Stimulated activated CD4-positive, alpha-beta T cell treated with anti-CD3 and anti-CD28 coated beads, Interleukin-1b, Interleukin-23, amount 100 ng/mL, for 4 hours (primary cell): Measurements from ENCODE around the gene PRR7.

Experiments used
- DNase-seq, 2 donors: peaks; one replicate each; pipeline ENCODE4 v3.0.0-alpha.2; 2020; ENCODE audit warnings: low read depth in 2 of 2

PRR7 gene

DNA sequence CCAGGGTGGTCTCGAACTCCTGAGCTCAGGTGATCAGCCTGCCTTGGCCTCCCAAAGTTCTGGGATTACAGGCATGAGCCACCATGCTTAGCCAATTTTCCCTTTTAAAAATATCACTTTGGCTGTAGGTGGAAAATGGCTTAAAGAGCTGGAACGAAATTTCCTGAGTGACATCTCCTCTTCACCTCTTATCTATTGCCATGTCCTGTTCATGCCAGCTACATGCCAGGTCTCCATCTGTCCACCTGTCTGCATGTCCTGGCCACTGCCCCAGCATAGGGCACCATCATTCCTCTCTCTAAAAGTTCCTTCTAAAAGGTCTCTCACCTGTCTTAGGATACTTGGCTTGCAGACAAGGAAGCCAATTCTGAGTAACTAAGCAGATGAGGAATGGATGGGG, 22.9 kb upstream of the PRR7 start:
- DNase-seq = no peak

DNA sequence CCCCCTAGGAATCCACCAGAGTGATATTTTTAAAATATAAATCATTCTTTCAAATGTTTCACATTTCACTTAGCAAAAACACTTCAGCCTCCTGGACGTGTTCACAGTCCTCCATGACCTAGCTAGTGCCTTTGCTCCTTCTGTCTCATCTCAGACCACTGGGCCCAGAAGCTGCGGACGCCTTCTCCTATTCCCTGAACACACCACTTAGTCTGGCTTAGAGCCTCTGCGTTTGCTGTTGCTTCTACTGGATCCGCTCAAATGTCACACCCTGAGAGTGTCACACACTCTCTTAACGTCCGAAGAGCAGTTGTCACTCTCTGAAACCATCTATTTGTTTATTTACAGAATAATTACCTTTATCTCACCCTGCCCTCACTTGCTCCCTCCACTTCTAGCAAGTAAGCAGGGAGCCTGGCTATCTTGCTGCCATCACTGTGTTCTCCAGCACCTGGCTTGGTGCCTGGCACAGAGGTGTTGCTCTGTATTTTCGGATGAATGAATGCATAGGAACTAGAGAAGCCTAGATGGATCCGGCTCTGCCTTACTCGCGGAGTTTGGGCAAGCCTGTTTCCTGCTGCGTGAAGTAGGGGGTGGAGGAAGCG, 21.3 kb upstream of the PRR7 start:
- DNase-seq = no peak

DNA sequence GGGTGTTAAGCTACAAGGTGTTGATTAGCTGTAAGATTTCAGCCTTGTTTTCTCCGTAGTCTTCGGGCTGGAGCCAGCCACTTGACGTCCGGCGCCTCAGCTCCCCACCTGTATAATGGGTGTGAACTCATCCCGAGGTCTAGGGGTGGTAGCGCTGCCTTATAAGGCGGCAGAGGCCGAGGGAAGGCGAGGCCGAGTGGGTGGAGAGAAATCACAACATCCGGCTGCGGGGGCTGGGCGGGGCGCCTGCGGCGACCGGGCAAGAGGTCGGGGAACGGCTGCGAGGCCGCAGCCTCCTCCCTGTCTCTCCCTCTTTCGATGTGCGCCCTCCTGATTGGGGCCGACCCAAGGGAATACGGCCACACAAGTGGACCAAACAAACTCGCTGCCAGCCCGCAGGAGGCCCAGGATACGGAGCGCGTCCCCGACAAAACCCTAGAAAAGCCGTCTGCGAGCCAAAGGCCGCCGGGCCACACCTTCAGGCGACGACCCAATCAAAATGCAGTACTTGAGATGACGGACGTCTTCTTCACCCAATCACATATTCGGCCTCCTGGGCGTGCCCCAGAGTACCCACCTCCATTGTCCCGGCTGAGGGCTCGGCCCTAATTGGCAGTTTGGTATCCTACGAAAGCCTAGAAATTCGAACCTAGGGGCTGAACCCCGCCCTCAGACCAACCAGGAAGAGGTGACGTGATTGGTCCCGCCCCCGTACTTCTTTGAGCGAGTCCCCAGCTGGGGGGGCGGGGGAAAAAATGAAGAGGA, 20.6 kb upstream of the PRR7 start:
- DNase-seq = peak; percentile 97 to 99

DNA sequence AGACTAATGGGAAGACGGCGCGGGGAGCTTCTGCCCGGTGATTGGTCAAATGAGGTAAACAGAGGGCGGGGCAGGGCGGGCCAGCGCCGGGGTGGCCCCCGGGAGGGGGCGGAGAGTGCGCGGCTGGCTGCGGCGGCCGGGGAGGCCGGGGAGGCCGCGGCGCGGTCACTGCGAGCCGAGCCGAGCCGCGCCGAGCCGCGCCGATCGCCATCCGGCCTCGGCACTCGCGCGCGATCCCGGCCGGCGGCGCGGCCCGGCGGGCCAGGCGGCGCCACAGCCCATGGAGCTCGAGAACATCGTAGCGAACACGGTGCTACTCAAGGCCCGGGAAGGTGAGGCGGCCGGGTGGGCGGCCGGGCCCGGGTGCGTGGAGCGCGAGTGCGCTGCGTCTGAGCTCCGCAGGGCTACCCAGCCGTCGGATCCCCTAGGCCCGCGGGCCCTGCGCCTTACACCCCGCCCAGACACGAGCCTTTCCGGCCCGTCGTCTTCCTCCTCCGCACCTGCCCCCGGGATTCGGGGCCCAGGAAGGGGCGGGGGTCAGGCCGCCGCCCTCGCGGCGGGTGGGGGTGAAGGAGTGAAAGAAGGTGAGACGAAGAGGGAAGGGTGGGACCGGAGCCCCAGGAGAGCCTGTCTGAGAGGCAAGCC, 19.9 kb upstream of the PRR7 start, which contains the start of gene GRK6:
GRK6 (plus strand) TSS at position 111 of the 645 bp plus-strand sequence; CDS start at position 281, 170 bp downstream.
- DNase-seq = peak; percentile 42 to 67

DNA sequence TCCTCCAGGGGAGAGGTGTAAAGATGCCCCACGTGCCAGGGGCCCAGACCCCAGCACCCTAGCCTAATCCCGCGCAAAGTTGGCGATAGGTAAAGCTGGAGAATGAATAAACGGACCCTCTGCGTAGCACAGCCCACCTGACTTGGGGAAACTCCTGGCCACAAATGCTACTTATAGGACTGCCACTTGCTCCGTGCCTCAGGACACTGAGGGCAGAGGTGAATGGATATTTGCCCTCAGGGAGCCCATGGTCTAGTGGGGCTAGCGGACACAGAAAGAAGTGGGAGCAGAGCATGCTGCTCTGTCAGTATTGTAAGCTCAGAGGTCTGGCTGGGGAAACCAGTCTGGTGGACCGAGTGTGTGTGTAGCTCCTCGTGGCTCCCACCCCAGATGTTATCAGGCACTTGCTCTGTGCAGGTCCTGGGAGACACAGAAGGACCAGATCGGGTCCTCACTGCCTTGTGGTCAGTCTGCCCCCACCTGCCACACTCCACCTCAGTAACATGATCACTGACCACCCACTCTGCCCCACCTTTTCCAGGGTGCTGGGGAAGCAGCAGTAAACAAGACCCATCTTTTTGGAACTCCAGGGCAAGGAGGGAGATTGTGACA, 19.3 kb upstream of the PRR7 start:
- DNase-seq = no peak

DNA sequence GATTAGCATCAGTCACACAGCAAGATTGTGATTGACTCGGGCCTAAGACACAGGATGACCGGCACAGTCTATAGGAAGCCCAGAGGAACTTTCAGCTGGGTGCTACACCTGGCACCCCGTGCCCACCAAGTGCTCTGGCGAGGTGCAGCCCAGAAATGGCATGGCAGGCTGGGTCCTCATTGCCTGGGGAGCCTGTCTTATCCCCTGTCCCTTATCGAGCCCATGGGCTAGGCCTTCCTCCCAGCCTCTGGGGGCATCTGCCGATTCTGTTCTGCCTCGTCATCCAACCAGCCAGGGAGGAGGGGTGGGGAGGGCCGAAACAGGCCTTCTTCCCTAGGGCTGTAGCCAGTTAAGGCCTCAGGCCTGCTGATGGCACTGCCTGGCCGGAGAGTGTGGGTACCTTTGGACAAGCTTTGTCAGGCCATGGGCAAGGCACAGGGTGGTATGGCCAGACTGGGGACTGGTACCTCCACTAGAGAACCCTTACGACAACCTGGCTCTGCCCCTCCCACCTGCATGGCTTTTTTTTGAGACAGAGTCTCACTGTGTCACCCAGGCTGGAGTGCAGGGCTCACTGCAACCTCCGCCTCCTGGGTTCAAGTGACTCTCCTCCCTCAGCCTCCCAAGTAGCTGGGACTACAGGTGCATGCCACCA, 18.6 kb upstream of the PRR7 start:
- DNase-seq = no peak

DNA sequence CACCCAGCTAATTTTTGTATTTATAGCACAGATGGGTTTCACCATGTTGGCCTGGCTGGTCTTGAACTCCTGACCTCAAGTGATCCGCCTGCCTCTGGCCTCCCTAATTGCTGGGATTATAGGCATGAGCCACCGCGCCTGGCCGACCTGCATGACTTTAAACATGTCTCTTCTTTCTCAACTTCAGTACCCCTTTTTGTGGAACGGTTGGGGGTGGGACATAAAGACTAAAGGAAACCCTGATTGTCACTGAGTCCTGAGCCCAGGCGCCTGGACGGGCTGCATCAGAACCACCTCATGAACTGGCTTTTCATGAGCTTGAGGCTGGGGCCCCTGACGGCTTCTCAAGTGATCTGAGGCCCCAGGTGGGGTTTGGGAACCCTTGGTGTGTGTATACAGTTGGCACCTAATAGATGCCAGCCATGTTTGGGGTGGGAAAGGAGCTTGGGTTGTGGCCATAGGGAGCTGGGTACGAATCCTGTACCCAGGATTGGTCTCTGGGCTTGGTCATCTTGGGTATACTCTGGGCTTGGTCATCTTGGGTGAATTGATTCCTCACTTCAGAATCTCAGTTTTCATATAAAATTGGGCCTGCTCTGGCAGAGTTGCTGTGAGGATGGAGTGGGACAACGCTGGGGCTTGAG, 17.9 kb upstream of the PRR7 start:
- no peak for DNase-seq

DNA sequence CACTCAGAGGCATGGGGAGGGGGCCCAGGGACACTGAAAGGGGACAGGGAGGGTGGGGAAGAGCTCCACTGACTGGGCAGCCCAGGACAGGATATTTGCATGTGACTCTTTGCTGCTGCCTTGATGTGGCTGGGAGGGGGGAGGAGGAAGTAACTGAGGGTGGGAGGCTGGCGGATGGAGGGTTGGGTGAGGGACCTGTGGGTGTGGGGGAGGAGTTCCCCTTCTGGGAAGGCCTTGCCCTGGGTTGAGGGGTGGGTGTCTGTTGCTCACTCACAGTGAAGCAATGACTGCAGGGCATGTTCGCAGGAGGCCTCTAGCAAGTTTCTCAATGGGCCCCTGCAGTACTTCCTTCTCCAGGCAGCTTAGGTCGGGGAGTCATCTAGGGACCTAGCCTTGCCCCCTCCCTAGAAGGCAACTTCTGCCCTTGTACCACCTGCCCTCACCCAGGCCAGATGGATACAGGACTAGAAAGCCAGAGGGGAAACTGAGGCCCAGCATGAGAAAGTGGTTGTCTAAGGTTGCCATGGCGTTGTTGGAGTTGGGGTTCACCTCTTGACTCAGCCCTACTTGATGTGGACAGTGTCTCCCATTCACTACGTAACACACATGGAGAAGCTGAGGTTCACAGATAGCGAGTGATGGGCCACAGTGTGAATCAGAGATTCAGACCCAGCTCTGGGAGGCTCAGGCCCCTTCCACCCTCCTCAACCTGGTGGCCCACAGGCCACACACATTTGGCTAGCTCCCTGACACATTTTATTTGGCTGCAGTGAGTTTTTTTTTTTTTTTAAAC, 17.2 kb upstream of the PRR7 start:
- peak; percentile 73 to 86 for DNase-seq

DNA sequence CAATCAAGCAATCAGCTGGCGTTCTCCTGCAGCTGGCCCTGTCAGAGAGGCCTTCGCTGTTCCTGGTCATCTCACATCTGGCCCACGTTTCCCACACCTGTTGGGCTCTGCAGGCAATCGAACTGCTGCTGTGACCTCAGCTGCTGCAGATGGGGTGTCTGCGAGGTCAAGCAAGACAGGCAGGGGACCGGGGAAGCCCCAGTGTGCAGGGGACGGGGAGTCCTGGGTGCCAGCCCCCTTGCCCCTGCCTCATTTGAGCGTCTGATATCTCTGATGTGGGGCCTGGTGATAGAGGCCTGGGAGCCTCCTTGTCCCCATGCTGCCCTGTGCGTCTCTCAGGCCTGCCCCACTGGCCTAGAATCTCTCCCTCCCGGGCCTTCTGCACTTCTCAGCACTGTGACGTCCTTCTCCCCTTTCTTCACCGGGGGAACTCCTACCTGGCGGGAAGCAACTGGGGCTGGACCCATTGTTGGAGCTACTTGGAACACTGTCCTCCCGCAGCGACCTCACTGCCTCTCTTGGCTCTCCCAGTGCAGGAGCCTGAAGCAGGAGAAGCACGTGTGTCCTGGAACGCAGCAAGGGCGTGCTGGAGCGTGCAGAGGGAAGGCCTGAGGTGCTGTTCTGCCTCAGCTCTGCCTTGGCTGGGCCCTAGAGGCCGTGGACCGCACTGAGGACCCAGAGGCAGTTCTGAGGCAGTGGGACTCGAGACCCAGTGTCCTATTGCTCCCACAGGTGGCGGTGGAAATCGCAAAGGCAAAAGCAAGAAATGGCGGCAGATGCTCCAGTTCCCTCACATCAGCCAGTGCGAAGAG, 16.3 kb upstream of the PRR7 start:
- DNase-seq = no peak

DNA sequence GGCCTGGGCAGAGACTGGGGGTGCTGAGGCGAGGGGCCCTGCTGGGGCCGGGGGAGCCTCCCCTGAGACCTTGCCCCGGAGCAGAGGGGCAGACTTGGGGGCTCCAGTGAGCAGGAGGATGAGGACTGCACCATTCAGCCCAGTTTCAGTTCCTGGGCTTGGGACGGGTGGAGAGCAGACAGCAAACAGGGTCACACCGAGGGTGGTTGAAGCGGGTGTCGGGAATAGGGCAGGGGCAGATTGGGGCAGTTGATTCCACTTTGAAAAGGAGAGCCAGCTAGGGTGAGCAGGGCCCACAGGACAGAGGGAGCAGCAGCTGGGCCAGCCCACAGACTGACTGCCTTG, 15.7 kb upstream of the PRR7 start:
- DNase-seq = no peak

DNA sequence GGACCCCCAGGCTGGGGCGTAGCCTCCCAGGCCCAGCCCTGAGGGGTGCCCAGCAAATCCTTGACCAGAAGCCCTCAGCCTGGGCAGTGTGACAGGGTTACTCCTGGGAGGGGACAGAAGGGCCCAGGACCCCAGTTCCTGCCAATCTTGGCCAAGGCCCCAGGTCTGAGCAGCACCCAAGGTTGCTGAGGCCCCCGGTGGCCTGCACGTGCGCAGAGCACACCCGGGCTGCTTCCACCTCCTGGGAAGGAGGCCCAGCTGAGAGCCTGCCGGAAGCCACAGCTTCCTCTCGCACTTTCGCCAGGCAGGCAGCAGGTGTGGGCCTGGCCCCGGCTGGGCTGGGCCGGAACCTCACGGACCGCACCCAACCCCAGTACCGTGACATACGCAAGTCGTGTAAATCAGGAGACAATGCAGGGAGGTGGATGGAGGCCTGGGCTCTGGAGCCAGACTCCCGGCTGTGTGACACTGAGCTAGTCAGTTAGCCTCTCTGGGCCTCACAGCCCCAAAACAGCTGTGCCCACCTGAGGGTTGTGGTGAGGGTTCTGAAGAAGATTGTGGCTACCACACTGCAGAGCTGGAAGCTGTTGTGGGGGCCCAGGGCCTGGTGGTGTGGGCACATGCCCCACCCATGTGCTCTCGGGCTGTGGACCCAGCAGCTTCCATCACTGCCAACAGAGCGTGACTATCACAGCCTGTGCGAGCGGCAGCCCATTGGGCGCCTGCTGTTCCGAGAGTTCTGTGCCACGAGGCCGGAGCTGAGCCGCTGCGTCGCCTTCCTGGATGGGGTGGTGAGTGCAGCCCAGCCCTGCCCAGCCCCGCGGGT, 15.1 kb upstream of the PRR7 start:
- peak in 1 of 2 donors; percentile 51 for DNase-seq

DNA sequence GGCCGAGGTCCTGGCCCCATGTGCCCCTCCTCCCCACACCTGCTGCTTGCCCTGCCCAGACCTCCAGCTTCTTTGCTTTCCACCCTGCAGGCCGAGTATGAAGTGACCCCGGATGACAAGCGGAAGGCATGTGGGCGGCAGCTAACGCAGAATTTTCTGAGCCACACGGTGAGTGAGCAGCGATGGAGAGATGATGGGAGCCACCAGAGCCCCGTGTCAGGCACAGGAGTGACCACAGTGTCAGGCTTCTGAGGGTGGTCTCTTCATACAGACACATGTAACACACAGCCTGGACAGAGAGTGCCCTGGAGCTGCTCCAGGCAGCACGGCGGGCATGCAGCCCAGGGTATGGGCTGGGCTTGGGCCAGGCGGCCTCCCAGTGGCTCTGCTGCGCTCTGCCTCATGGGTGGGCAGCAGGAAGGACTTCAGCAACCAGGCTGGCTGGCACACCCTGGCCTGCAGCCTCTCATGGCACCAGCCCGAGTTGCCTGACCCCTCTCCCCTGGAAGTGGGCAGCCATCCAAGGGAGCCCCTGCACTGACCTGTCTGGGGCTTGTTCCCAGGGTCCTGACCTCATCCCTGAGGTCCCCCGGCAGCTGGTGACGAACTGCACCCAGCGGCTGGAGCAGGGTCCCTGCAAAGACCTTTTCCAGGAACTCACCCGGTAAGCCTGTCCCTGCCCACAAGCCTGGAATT, 14.3 kb upstream of the PRR7 start:
- peak in 1 of 2 donors; percentile 42 for DNase-seq

DNA sequence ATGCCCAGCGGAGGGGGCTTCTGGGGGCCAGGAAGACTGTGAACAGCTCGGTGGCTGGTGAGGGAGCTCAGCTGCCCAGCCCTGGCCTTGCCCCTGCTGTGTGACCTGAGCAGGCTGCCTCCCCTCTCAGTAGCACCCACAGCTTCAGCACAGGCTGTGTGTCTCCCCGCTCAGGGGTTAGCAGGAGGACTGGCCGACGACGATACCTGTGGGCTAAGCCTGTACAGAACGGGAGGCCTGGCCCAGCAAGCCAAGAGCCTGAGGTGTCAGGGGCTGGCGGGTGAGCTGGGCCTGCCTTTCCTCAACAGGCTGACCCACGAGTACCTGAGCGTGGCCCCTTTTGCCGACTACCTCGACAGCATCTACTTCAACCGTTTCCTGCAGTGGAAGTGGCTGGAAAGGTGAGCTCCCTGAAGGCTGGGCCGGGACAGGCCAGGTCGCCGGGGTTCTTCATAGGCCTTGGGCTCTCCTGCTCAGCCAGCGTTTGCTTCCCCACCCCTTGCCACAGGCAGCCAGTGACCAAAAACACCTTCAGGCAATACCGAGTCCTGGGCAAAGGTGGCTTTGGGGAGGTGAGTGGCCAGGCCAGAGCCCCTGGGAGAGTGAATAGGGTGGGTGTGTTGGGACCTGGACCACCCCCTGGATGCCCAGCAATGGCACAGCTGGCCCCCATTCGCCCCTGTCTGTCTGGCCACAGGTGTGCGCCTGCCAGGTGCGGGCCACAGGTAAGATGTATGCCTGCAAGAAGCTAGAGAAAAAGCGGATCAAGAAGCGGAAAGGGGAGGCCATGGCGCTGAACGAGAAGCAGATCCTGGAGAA, 13.6 kb upstream of the PRR7 start:
- DNase-seq = no peak

DNA sequence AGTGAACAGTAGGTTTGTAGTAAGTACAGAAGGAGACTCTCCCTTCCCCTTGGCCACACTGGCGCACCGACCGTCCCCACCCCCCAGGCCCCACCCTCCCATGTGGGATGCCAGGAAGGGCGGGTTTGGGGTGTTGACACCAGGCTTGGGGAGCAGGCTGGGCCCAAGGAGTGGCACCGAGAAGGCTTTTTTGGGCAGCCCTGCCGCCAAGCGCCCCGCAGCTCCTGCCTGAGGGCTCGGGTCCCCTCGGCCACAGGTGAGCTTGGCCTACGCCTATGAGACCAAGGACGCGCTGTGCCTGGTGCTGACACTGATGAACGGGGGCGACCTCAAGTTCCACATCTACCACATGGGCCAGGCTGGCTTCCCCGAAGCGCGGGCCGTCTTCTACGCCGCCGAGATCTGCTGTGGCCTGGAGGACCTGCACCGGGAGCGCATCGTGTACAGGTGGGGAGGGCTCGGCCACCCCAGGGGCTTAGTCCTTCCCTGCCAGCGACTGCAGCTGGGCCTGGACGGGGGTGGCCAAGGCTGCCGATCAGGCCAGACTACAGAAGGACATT, 12.9 kb upstream of the PRR7 start:
- no peak for DNase-seq

DNA sequence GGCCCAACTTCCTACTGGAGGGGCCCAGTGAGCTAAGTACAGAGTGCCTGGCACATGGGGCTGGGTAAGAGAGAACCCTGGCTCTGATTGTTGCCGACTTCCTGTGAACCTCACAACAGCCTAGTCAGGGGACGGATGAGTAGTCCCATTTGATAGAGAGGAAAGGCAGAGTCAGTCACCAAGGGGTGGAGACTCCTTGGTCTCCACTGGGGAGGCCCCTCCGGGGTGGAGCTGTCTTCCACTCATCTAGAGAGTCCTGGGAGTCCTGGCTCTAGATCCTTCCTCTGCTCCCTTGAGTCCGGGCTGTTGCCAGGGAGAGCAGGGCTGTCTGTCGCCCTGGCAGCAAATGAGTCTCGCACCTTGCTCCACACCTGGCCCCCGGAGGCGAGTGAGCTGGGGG, 12.2 kb upstream of the PRR7 start:
- peak; percentile 39 to 46 for DNase-seq

DNA sequence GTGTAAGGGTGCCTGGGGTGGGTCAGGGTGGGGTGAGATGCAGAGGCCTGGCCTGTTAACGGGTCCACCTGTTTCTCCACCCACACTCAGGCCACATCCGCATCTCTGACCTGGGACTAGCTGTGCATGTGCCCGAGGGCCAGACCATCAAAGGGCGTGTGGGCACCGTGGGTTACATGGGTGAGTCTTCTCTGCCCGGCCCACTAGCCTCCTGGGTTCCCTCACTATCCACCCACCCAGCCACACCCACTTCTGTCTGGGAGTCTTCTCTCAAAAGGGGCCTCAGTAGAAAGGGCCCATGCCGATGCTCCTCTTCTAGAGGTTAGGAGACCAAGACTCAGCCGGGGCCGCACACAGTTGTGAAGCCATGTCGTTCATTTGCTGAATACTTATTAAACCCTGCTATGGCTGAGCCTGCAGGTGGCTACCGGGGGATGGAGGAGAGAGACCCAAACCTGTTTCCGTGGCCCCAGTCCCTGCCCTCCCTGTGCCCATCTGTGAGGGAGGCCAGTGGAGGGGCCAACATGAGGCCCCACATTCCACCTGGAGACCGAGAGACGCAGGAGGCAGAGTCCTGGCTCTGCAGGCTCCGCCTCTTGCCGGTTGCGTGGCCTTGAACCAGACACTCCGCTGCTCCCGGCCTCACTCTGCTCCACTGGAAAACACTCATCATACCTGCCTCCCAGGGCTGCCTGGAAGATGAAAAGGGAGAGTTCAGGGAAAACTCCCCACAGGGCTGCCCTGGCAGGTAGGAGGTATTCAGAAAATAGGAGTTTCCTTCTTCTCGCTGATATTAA, 11.5 kb upstream of the PRR7 start:
- no peak for DNase-seq
